Fibroblast of peridontal ligament (primary cell): ENCODE data around the gene SLAMF1.
A peak's percentile ranks its signal among the peaks of the same experiment; 100 is the strongest.

Experiments used
- DNase-seq: peaks from one replicate; pipeline ENCODE4 v3.0.0-alpha.2; 2010; ENCODE audit errors: extremely low read depth

SLAMF1 gene

GRCh38 chr1:160625321-160625720, 21.5 kb downstream of the SLAMF1 start:
- DNase-seq: no peak

DNA sequence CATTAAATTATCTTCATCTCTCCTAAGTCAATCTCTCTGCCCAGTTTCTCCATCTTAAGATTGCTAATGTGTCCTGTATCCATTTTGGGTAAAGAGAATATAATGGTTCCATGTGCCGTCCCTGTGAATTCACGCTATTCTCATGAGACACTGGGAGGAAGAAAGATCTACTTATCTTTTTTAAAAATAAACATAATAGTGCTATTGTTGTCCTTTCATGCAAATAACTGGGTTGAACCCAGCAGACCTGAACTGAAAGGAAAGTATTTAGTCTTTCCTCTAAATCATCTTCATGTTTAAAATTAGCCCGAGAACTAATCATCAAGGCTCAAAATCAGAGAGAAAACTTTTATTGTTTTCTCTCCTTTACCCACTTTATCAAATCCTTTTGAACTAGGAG, 22.4 kb downstream of the SLAMF1 start:
- DNase-seq: no peak

- no peak for DNase-seq
Observed at GRCh38 chr1:160623862-160624261, 23.0 kb downstream of the SLAMF1 start.

GRCh38 chr1:160623227-160623633, 23.6 kb downstream of the SLAMF1 start:
- DNase-seq: no peak

DNA sequence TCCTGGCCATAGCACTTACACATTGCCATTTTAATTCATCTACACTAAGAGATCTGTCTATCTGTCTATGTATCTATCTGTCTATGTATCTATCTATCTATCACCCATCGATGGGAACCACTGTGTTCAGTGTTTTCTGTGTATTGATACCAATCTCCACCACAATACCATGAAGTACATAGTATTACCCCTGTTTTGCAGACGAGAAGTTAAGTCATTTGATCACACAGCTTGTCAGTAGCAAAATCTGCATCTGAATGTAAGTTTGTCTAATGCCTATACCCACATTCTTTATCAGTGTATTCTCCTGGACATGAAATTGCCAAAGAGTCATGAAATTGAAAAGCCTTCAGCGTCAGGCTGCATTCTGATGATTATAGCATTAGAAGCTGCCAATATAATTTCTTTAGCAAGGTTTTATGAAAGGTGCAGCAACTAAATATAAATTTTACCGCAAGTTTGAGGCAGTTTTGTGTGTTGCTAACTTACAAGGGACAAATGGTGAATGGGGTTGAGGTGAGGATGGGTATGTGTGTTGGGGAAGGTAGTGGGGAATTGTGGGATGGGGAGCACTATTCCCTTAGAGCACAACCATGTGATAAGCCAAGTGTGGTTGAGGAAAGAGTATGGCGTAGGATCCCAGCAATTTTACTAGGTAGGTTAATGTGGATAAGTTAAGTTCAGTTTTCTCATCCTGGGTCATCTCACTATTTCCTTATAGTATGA, 24.2 kb downstream of the SLAMF1 start:
- no peak for DNase-seq

- DNase-seq: no peak
Observed at GRCh38 chr1:160621633-160622413, 25.0 kb downstream of the SLAMF1 start.

- DNase-seq: no peak
Observed at GRCh38 chr1:160620942-160621632, 25.8 kb downstream of the SLAMF1 start.

DNA sequence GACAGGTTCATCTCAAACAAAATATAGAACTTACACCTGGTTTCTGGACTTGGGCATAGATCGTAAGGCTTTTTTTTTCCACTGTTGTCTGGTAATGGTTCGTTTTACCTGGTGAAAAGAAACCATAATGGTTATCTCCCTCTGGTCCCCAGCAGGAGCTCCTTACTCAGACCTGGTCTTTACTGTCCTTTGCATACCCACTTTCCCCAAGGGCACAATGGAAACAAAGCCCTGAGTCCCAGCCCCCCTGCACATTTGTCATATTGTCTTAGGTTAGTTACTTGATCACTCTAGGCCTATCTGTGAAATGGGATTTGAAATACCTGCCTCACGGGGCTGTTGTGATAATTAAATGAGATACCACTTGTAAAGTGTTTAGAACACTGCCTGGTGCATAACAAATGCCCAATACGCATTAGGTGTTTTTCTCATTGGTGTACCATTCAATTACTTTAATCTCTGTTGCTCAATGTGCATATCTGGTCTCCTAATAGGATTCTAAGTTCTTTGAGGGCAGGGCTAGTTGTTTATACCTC, 27.0 kb downstream of the SLAMF1 start:
- DNase-seq: no peak

DNA sequence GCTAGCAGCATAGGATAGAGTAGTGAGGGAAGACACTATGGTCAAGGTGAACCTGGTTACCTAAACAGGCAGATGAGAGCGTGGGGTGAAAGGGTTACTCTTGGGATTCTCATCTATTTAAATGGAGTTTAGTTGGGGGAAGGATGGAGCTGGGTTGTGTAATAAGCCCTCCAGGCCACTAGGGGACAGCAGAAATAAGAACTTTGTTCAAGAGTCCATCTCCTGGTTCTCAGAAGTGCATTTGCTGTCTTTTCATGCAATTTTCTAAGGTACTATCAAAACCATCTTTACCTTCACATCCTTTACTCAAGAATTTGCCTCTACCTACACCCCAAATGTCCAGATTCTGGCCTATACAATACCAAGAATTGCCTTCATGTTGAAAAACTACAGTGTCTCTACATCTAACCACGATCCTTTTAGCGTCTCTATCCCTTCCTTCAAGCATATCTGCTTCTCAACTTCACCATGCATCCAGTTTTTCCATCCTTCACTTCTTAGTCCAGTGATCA, 28.0 kb downstream of the SLAMF1 start:
- DNase-seq: no peak

DNA sequence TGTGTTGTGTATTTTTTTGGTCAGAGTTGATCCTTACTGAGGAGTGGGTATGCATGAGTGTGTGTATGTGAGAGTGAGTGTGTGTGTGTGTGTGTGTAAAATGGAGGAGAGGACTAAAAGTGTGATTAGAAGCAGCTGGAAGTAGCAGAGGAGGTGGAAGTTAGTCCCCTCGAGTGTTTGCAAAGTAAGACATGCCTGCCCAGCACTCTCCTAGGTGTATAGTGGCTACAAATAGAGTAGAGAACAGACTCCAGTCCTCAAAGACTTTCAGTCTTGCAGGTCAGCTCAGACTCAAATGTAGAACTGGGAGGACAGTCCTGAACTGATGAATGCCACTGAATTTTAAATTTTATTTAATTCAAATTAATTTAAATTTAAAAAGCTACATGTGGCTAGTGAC, 28.5 kb downstream of the SLAMF1 start:
- DNase-seq: no peak

- no peak for DNase-seq
Observed at GRCh38 chr1:160615660-160616059, 31.2 kb downstream of the SLAMF1 start.

- no peak for DNase-seq
Observed at GRCh38 chr1:160614410-160614809, 32.4 kb downstream of the SLAMF1 start.

DNA sequence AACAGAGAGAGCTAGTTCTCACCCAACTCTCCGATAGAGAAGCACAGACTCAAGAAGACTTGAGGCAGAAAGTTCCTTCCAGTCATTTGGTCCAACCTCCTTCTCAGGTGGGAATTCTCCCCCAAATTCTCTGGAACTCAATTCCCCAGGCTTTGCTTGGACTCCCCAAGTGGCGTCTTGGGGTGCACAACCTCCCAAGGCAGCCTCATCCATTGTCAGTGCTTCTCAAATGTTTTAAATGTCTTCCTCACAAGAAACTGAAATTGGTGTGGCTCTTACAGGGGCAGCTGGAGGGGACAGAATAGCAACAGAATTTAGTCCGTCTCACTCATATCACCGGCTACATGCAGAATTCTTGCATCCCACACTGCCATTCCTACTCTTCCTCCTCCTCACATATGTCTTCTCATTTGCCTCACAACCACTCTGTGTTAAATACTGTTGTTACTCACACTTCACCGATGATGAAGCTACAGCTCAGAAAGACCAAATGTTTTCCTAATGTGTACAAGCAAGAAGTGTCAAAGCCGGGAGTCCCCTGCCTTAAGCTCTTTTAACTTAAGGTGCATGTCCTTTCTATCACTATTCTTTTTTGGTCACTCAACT, 34.1 kb downstream of the SLAMF1 start:
- DNase-seq: no peak

GRCh38 chr1:160610569-160611242, 36.1 kb downstream of the SLAMF1 start:
- no peak for DNase-seq

DNA sequence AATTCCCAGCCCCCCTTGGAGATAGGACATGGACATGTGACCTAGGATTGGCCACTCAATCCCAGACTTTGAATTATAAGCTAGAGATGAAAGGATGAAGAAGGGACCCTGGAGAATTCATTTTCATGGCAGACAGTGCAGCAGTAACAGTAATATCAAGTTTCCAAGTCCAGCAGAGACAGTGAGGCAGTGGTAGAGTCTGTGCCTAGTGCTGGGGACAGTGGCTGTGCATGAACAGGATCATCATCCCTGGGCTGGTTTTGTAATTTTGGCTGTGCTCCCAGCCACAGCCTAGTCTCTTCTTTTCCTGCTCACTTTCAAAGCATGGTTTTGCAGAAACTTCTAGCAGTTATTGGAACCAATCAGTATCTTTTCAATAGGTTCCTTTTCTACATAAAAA, 37.9 kb downstream of the SLAMF1 start:
- DNase-seq: no peak

DNA sequence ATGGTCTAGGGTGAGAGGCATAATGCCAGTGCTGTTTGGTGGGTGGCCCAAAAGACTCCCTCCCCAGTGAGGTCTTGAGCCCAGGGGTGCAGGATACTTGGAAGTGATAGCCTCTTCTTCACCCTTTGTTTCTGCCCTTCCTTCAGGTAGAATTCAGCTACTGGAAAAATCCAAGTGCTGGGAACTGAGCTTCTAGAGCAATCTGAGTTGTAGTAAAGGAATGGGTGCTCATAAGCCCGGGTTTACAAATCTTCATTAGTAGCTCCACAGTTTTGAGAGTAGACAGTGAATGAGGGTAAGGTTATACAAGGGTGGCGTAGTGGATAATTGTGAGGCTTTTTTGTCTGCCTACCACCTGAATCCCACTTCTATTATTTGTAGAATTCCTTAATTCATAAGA, 38.3 kb downstream of the SLAMF1 start:
- DNase-seq: no peak

- no peak for DNase-seq
Observed at GRCh38 chr1:160608057-160608456, 38.8 kb downstream of the SLAMF1 start.

DNA sequence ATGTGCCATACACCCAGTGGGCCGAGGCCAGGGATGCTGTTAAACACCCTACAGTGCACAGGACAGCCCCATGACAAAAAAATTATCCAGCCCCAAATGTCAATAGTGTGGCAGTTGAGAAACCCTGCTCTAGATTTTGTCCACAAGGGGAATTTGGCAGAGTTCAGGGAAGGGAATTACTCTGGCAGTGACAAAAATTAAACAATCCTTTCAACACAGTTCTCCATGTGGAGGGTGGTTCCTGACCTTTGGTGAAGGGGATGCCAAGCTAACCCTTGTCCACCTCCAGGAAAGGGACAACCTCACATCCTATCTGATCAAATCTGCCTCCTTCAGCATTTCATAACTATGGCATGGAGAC, 39.2 kb downstream of the SLAMF1 start:
- no peak for DNase-seq

DNA sequence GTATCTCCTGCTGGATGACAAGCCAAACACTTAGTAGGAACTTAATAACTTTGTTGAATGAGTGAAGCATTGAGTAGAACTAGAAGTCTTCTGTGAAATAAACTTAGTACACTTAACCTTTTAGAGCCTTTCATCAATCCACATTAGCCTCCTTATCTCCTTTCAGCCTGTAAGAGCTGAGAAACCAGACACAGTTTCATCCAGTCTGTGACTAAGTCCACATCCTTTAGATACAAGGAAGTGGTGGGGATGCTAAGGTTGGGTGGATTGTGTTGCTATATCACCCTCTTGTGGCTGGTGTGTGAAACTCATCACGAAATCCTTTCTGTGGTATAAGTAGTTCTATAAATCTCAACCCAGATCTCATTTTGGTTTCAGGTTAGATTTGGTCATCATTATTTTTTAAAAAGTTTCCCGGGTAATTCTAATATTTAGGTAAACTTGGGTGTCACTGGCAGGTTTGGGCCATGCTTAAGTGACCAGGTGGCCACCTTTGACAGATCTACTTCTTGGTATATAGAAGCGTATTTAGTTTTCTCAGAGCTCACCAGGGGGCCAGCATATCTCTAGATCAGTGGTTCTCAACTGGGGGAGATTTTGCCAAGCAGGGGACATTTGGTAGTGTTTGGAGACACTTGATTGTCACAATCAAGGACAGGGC, 39.7 kb downstream of the SLAMF1 start:
- DNase-seq: peak; percentile 67

DNA sequence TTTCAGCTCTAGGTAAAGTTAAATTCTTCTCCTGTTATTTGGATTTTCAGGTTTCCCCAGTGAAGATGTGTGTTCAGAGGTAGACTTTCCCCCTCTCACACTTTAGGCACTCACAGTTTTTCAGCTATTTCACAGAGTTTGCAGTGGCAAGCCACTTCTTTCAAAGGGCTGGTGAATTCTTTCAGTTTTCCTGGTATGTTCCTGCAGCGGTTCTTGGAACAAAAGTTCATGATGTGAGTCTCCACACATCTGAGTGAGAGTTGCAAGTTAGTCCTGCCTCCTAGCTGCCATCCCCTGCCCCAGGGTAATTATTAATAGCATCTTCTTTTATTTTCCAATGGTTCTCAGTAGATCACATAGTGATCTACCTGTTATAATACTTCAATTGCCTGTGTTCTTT, 40.2 kb downstream of the SLAMF1 start:
- no peak for DNase-seq
